ENCODE measurements around the gene OR10T2.
"Not testable (repeated sequence)": the region's sequence is repeated elsewhere in the genome, so short reads cannot be mapped to it uniquely, and the experiment has no call there.

The OR10T2 gene

GRCh38 chr1:158355773-158356285 lies 43.4 kb downstream of the OR10T2 start:
- no peak for DNase-seq

DNA sequence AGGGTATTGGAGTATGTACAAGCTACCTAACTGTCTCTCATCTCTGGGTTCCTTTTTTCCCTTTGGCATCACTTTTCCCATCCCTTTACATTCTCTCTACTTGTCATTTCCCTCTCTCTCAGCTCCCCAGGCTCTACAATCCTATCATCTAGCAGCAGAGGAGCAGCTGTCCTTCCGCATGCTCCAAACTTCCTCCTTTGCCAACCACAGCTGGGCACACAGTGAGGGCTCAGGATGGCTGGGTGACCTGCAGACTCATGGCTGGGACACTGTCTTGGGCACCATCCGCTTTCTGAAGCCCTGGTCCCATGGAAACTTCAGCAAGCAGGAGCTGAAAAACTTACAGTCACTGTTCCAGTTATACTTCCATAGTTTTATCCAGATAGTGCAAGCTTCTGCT lies 45.0 kb downstream of the OR10T2 start:
- no peak for DNase-seq

DNA sequence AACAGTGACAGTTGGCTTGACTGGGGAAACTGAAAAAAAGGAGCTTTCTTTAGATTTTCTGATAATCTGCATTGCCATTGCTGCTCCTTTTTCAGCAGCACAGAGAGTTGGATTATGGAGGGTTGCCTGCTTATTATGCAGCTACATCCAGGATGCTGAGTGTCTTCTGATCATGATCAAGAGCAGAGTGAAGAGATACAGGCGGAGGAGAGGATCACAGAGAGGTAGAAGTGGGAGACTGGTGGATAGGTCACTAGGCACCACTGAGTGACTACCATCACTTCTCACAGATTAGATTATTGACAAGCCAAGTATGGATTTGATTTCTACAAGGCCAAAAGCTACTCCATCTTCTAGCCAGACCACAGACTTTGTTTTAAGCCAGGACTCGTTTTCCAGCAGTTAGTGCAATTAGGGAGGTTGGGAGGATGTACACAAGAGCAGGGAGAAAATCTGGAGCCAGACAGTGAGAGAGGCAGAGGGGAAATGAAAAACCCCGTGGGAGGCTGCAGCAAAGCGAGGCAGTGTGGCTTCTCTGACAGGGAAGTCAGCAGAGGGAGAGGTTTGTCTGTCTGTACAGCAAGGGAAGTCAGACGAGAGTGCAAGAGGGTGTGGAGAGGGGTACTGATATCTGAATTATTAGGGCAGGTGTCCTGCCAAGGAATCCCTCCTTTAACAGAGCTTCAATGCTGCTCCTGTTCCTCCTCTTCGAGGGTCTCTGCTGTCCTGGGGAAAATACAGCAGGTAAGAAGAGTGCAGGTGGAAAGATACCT lies 45.8 kb downstream of the OR10T2 start, which contains the start of gene CD1E:
TSS of gene CD1E (plus strand) at position 592 of the 773 bp plus-strand sequence. CDS start at position 687, 95 bp downstream.
- DNase-seq, result no peak

- not testable (repeated sequence) for DNase-seq
Measured at GRCh38 chr1:158348946-158349345, 50.3 kb downstream of the OR10T2 start.
